Dermis blood vessel endothelial cell (primary cell): ENCODE measurements around the gene TFF1. TPM values are rescaled to one million over a fixed set of nuclear protein-coding genes. Genes with fewer than 3 reads are reported as not detected.

Experiments
- DNase-seq: peaks from one replicate; pipeline ENCODE4 v3.0.0; 2010
- total RNA-seq: library from RNA; depleted of rRNA; stranded (reverse); fragments of >200 nt; gene quantifications from 2 replicates; pipeline ENCODE4 v1.2.3, GENCODE V29; 2014

Gene TFF1
- total RNA-seq, 1 donor from 2014 or later = not detected

GRCh38 chr21:42379426-42380215 lies 13.3 kb upstream of the TFF1 start:
- DNase-seq = no peak

DNA sequence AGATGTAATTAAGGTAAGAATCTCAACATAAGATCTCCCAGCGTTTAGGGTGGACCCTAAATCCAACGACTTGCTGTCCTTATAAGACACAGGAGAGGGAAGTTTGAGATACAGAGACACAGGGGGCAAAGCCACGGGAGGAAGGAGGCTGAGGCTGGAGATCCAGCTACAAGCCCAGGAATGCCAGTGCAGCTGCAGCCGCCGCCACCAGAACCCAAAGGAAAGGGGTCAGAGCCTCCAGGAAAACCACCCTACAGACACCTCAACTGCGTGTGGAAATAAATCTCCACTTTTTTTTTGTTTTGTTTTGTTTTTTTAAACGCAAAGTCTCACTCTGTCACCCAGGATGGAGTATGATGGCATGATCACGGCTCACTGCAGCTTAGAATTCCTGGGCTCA lies 12.1 kb upstream of the TFF1 start:
- DNase-seq = no peak

GRCh38 chr21:42377951-42378340 lies 11.6 kb upstream of the TFF1 start:
- DNase-seq = no peak

DNA sequence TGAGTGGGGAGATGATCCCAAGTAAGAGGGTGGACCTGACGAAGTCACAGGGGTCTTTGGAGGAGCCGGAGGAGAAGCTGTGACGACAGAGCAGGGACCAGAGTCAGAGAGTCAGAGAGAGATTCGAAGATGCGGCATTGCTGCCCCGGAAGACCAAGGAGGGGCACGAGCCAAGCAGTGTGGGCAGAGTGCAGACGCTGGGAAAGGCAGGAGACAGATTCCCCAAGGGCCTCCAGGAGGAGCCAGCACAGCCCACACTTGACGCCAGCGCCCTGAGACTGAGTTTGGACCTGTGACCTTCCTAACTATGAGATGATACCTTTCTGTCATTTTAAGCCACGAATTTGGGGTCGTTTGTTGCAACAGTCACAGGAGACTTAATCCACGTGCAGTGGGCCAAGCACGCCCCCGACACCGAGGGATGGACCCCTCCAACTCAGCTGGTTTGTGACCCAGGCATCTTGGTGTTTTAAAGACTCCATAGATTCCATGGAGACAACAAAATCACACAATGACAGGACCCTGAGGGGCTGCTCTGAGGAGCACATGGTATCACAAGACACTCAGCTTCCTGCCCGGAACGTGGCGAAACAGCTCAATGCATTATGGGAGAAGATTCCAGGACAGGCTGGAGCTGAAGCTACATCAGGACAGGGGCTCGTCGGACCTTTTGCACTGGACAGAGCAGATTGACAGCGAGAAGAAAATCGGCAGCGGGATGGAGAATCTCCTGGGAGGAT lies 11.0 kb upstream of the TFF1 start:
- no peak for DNase-seq

DNA sequence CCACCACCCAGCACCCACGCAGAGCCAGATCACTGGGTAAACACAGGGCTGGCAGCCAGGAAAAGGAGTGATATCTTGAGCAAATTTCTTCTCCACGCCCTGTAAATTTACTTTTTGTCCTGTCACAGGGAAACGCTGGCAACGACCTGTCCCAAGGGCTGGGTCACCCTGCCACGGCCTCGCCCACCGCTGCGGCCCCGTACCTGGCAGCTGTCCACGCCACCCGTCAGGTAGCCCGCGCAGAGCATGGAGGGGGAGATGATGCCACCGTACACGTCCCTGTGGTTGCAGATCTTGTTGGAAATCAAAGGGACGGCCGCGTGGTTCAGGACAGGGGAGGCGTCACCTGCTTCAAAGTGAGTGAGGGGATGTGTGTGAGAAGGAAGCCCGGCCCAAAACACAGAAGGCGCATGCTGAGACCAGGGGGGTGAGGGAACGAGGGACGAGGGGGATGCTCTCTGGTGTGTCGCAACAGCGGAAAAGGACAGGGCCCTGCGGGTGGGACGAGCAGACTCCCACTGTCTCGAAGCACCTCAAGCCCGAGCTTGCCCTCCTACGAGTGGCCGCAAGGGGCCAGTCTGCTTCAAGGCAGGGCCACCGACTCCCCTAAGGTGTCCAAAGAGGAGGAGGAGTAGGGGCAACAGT lies 10.1 kb upstream of the TFF1 start:
- DNase-seq = no peak

GRCh38 chr21:42375966-42376337 lies 9.6 kb upstream of the TFF1 start:
- DNase-seq = no peak

DNA sequence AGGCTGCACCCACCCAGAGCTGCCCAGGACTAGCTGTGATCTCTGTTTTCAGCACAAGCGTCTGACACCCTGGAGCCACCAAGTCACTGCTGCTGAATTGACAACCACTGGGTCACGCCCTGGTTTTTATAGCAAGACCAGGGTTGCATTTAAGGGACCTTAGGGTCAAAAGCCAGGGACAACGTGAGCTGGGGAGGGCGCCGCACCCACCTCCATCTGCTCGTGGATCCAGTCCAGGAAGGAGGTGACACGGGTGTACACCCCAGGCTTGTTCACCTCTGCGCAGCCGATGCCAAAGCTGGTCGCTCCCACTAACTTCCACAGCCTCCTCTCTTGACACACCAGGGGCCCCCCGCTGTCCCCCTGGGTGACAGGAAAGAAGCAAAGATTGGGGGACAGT lies 9.2 kb upstream of the TFF1 start:
- DNase-seq = no peak

DNA sequence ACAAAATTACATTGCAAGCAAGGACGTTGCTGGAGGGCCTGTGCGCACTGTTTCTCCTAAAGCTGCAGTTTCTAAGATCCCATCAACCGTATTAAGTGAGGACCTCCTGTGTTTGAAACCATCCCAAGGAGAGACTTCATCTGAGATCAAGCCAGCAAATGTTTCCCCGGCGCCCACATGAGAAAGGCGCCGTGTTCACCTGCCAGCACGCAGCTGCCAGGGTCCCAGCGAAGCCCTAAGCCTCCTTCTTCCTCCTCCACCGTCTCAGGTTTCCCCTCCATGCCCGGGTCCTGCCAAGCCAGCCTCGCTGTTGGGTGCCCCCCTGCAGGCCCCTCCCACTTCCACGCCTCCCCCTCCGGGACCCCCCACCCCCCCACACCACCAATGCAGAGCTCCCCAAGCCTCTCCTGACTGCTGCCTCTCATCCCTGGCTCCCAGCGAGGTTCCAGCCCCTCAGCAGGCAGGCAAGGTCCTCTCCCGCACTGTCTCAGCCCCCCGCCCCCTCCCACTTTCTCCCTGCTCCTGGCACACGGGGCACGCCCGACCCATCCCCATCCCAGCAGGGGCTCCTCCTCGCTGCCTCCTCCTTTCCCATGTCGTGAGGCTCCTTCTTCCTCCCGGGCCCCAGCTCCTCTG lies 8.6 kb upstream of the TFF1 start:
- no peak for DNase-seq

- DNase-seq = no peak
Measured at GRCh38 chr21:42374457-42374856, 8.1 kb upstream of the TFF1 start.

GRCh38 chr21:42373908-42374455 lies 7.6 kb upstream of the TFF1 start:
- no peak for DNase-seq

GRCh38 chr21:42373196-42373907 lies 7.0 kb upstream of the TFF1 start:
- DNase-seq = no peak

- no peak for DNase-seq
Measured at GRCh38 chr21:42370894-42371654, 4.7 kb upstream of the TFF1 start.

DNA sequence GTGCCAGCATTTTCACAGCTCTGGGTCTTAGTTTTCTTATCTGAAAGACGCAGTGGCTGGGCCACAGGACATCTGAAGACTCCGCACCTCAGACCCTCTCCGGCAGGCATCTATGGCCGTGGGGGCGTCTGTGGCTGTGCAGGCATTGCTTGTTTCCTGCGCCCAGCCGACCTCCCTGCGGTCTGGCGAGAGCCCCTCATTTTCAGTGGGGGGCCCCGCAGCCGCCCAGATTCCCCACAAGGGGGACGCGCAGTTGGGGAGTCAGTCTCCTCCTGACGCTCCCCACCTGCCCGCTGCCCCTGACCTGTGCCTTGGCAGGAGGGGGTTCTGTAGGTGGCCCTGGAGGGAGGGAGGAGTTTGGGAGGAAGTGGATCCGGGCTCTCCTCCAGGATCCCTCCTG lies 3.5 kb upstream of the TFF1 start:
- DNase-seq = no peak

DNA sequence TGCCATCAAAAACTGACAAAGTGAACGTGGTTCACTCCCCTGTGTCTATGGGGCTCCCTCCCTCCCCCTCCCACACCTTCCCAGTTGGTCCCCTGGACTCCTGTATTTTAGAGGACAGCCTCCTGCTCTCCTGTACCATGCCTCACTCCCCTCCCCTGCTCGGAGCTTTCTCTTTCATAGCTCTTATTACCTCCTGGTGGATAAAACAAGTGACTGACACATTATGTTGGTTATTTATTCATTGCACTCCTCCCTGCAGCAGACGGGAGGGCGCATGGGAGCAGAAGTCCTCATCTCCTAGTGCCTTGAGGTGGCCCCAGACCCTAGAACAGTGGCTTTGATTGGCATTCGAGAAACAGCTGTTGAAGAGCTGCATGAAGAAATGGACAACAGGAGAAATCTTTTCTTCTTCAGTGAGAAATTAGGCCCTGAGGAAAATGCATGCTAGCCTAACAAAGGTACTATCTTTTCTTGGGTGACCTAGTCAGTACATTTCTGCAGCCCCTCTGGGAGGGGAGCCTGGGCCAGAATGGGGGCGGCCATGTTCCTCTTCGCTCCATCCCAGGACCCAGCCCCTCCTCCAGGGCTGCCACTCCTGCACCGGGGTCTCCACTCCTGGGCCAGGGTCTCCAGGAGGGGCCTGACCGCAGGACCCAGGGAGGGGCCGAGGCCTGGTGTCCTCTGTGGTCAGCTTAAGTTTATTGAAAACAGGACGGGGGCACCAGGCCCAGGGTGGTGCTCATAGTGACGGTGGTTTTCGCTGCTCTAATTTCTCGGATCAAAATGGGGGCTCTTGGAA lies 1.2 kb upstream of the TFF1 start:
- DNase-seq = no peak

GRCh38 chr21:42365770-42366169 lies 565 bp downstream of the TFF1 start:
- DNase-seq = no peak

DNA sequence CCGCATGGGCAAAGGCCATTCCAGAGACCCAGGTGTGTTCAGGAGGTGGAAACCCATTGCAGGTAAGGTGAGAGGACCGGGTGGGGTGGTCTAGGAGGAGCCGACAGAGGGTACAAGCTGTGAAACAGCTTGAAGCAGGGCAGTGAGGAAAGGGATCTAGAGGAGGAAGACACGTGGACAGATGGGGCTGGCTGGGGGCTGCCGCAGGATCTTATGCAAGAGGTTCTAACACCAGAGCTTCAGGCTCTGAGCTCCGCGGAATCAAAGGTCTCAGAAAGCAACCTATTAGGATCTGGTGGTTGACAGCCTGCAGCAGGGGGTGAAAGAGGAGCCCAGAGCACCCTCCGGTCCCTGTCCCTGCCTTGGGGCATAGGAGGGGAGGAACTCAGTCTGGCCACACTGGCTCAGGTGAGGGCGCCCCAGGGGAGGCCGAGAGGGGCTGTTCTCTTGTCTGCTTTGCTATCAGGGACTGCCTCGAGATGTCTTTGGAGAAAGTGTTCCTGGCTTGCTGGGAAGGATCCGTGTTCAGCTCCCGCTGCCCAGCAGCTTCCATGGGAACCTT lies 1.9 kb downstream of the TFF1 start:
- no peak for DNase-seq

- DNase-seq = no peak
Measured at GRCh38 chr21:42363312-42363711, 3.0 kb downstream of the TFF1 start.

DNA sequence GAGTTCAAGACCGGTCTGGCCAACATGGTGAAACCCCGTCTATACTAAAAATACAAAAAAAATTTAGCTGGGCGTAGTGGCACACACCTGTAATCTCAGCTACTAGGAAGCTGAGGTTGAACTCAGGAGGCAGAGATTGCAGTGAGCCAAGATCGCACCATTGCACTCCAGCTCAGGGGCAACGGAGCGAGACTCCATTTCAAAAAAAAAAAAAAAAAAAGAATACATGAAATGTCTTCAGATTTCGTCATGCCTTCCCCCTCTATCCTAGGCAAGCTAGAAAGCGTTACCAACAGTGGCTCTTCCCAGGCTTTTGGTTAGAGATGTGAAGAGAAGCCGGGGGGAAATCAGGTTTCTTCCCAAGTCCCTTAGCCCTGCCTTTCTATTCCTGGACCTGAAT lies 3.6 kb downstream of the TFF1 start:
- DNase-seq = no peak

GRCh38 chr21:42362198-42362597 lies 4.1 kb downstream of the TFF1 start:
- no peak for DNase-seq

DNA sequence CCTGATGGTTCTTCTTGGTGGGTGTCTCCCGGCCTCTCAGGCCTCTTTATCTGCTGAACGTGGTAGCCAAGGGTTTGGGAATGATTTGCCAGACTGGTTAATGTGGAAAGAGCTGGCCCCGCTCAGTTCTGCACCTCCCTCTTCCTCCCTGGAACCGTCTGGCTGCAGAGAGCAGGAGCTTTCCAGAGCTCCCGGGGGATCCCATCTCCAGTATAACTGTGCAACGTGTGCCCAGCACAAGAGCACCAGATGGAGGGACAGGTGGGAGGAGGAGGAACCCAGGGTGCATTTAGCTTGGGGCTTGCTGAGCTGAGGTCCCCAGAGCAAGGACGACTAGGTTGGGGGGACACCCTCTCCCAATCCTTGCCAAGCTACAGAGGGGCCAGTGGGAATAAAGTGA lies 5.0 kb downstream of the TFF1 start:
- DNase-seq = no peak
